Naive B cell (primary cell): ENCODE data around the gene PSMD7. TPM values are rescaled to one million over a fixed set of nuclear protein-coding genes. Genes with fewer than 3 reads are reported as not detected.
A peak's percentile ranks its signal among the peaks of the same experiment; 100 is the strongest.

ENCODE experiments used
- ATAC-seq, 2 donors: fragments of 150-1000 bp; cut with Tn5 transposase; 2 replicates each; pipeline ENCODE4 v1.10.0; 2021; ENCODE audit warnings: low read depth in 2 of 2, mild to moderate bottlenecking in 2 of 2, moderate library complexity in 2 of 2
- DNase-seq: peaks from one replicate; pipeline ENCODE4 v3.0.0; 2022
- H3K27ac Mint-ChIP-seq, 6 donors: one replicate each; pipeline ENCODE4 v1.8.0; 2020 to 2022; ENCODE audit warnings: mild to moderate bottlenecking in 6 of 6, mixed read lengths in 6 of 6, moderate library complexity in 5 of 6, inconsistent platforms in 2 of 6
- H3K27me3 Mint-ChIP-seq, 3 donors: one replicate each; pipeline ENCODE4 v1.8.0; 2021 to 2022; ENCODE audit warnings: mixed read lengths in 3 of 3, mild to moderate bottlenecking in 1 of 3
- H3K36me3 Mint-ChIP-seq, 2 donors: one replicate each; pipeline ENCODE4 v1.8.0; 2020 to 2022; ENCODE audit warnings: mixed read lengths in 2 of 2, inconsistent platforms in 1 of 2, mild to moderate bottlenecking in 1 of 2
- H3K4me1 Mint-ChIP-seq, 3 donors: one replicate each; pipeline ENCODE4 v1.8.0; 2020 to 2022; ENCODE audit warnings: mixed read lengths in 3 of 3, inconsistent platforms in 1 of 3, mild to moderate bottlenecking in 1 of 3, moderate library complexity in 1 of 3
- H3K4me3 Mint-ChIP-seq, 8 donors: one replicate each; pipeline ENCODE4 v1.8.0; 2020 to 2022; ENCODE audit warnings: mild to moderate bottlenecking in 8 of 8, mixed read lengths in 8 of 8, moderate library complexity in 8 of 8, inconsistent platforms in 2 of 8
- H3K9me3 Mint-ChIP-seq, 7 donors: one replicate each; pipeline ENCODE4 v1.8.0; 2020 to 2022; ENCODE audit warnings: mixed read lengths in 7 of 7, mild to moderate bottlenecking in 5 of 7, inconsistent platforms in 2 of 7, moderate library complexity in 1 of 7
- polyA plus RNA-seq, 6 donors: library from polyadenylated mRNA; unstranded; fragments of 300-500 nt; fragmentation: Illumina TruSeq; gene quantifications; one replicate each; pipeline ENCODE4 v1.2.3, GENCODE V29; 2021; ENCODE audit warnings: low read depth in 6 of 6

Gene PSMD7
- polyA plus RNA-seq, 6 donors from 2014 or later = 79.8 to 110 (median 84.7) TPM

DNA sequence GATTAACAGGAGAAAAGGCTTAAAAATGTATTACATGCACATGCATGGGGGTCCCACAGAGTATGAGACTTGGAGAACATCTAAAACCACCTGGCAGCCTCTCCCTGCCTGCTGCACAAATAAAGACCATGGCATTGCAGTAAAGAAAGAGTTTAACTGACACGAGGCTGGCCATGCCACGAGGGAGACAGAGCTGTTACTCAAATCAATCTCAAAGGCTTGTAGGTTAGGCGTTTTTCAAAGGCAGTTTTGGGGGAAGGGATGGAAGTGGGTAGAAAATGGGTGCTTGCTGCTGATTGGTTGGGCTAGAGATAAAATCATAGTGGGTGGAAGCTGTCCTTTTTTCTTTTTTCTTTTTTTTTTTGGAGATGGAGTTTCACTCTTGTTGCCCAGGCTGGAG is 17.3 kb upstream of the PSMD7 start:
- no peak for DNase-seq
- Mint-ChIP-seq H3K27me3 (peaks cover 5 to 27% (median 6%) of the 10 kb centered on the region in 3 donors), H3K36me3 (peaks cover 3 to 8% of the 10 kb centered on the region in 2 donors), H3K4me3 (no peak overlapping the region), H3K27ac (no peak overlapping the region), H3K4me1 (no peaks in the 10 kb centered on the region), H3K9me3 (peaks cover 0 to 11% (median 5%) of the 10 kb centered on the region in 7 donors)
- ATAC-seq = no peak

DNA sequence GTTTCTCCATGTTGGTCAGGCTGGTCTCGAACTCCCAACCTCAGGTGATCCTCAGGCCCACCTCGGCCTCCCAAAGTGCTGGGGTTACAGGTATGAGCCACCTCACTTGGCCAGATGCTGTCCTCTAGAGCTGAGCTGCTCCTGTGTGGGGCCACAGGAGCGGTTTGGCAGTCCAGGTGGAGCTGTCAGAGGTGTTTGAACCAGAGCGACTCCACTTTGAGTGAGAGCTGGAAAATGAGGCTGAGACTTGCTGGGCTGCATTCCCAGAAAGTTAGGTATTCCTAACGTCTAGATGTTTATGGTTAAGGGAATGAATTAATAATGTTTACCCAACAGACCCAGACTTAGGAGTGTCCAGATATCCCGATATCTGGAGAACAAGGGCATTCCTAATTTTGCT is 16.8 kb upstream of the PSMD7 start:
- ATAC-seq (no peak), DNase-seq (no peak)
- Mint-ChIP-seq H3K4me3 (no peak overlapping the region), H3K4me1 (no peaks in the 10 kb centered on the region), H3K36me3 (peaks cover 3 to 8% of the 10 kb centered on the region in 2 donors), H3K9me3 (peaks cover 0 to 11% (median 5%) of the 10 kb centered on the region in 7 donors), H3K27ac (no peak overlapping the region), H3K27me3 (peaks cover 0 to 21% (median 6%) of the 10 kb centered on the region in 3 donors)

DNA sequence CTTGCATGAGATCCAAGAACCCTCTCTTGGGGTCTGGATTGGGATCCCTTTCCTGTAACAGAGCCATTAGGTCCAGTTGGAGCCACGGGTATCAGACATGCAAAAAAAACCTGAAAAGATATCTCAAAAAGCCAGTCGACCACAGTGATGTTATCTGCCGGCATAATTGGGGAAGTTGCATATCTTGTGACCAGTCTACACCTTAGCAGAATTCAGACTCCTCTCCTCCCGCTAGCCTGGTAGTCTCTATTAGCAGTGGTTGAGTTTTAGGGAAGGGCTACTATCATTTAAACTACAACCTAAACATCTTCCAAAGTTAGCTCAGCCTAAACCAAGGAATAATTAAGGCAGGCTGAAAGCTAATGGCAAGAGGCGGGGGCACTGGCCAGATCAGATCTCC is 16.2 kb upstream of the PSMD7 start:
- no peak for ATAC-seq
- DNase-seq = no peak
- peaks cover 0 to 11% (median 5%) of the 10 kb centered on the region in 7 donors for H3K9me3 Mint-ChIP-seq
- H3K4me1 Mint-ChIP-seq = no peaks in the 10 kb centered on the region
- peaks cover 0 to 19% (median 6%) of the 10 kb centered on the region in 3 donors for H3K27me3 Mint-ChIP-seq
- H3K27ac Mint-ChIP-seq = no peak overlapping the region
- no peak overlapping the region for H3K4me3 Mint-ChIP-seq
- H3K36me3 Mint-ChIP-seq = peaks cover 3 to 8% of the 10 kb centered on the region in 2 donors

DNA sequence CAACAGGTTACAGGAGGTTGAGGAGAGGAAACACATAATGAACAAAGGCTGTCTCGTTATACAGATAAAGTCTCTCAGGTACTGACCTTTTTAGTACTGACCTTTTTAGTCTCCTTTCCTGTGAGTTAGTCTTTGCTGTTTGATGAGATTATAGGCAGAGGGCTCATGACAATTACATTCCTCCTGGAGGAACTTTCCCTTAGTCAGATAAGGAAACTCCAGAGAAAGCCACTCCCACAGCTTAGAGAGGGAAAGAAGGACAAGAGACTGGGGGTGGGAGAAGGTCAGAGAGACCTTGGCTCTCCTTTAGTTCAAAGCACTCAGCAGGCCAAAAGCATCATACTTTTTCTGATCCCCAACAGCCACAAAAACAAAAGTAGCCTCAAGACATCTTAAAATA is 15.3 kb upstream of the PSMD7 start:
- DNase-seq = no peak
- H3K27ac Mint-ChIP-seq = no peak overlapping the region
- peaks cover 0 to 11% (median 5%) of the 10 kb centered on the region in 7 donors for H3K9me3 Mint-ChIP-seq
- H3K4me3 Mint-ChIP-seq = no peak overlapping the region
- peaks cover 0 to 14% (median 6%) of the 10 kb centered on the region in 3 donors for H3K27me3 Mint-ChIP-seq
- no peak for ATAC-seq
- no peaks in the 10 kb centered on the region for H3K4me1 Mint-ChIP-seq
- peaks cover 3 to 8% of the 10 kb centered on the region in 2 donors for H3K36me3 Mint-ChIP-seq

DNA sequence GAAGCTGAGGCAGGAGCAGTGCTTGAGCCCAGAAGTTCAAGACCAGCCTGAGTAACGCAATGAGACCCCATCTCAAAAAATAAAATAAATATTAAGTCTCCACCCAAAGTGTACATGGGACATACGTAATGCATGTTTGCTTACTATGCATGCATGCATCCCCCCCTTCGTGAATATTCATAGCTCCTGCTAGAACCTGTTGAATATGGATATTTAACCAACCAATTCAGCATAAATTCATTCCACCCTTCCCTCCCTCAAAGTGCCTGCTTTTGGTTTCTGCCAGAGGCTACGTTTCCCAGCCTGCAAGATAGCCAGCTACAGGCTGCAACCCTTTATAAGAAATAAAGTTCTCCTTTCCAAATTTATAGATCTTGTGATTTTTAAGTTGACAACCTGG is 12.9 kb upstream of the PSMD7 start:
- peaks cover 3 to 8% of the 10 kb centered on the region in 2 donors for H3K36me3 Mint-ChIP-seq
- peaks cover 0 to 6% (median 0%) of the 10 kb centered on the region in 3 donors for H3K27me3 Mint-ChIP-seq
- no peak overlapping the region for H3K4me3 Mint-ChIP-seq
- DNase-seq (no peak), ATAC-seq (no peak)
- no peaks in the 10 kb centered on the region for H3K4me1 Mint-ChIP-seq
- peaks cover 0 to 10% (median 5%) of the 10 kb centered on the region in 7 donors for H3K9me3 Mint-ChIP-seq
- H3K27ac Mint-ChIP-seq = no peak overlapping the region

GRCh38 chr16:74288065-74288464 is 8.5 kb upstream of the PSMD7 start:
- peaks cover 0 to 7% of the 10 kb centered on the region in 2 donors for H3K36me3 Mint-ChIP-seq
- ATAC-seq (no peak), DNase-seq (no peak)
- no peak overlapping the region for H3K27ac Mint-ChIP-seq
- peaks cover 0 to 2% (median 0%) of the 10 kb centered on the region in 7 donors for H3K9me3 Mint-ChIP-seq
- no peak overlapping the region for H3K4me3 Mint-ChIP-seq
- H3K27me3 Mint-ChIP-seq = no peaks in the 10 kb centered on the region
- peaks cover 0 to 8% (median 0%) of the 10 kb centered on the region in 3 donors for H3K4me1 Mint-ChIP-seq

DNA sequence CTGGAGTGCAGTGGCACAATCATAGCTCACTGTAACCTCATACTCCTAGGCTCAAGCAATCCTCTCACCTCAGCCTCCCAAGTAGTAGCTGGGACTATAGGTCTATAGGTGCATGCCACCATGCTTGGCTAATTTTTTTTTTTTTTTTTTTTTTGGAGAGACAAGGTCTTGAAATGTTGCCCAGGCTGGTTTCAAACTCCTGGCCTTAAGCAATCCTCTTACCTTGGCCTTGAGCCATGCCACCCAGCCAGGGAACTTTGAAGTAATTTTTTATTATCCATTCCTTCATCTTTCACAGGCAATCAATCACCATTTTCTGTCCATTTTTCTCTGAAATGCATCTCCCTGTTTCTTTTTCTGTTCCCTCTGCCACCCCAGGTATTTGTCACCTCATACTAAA is 6.3 kb upstream of the PSMD7 start:
- Mint-ChIP-seq H3K27me3 (no peaks in the 10 kb centered on the region), H3K36me3 (peaks cover 0 to 7% of the 10 kb centered on the region in 2 donors), H3K4me3 (peak overlapping the region in 1 of 8 donors; percentile 29), H3K9me3 (peaks cover 0 to 2% (median 0%) of the 10 kb centered on the region in 7 donors), H3K27ac (no peak overlapping the region), H3K4me1 (peaks cover under 1 to 8% (median 4%) of the 10 kb centered on the region in 3 donors)
- ATAC-seq (no peak), DNase-seq (no peak)

DNA sequence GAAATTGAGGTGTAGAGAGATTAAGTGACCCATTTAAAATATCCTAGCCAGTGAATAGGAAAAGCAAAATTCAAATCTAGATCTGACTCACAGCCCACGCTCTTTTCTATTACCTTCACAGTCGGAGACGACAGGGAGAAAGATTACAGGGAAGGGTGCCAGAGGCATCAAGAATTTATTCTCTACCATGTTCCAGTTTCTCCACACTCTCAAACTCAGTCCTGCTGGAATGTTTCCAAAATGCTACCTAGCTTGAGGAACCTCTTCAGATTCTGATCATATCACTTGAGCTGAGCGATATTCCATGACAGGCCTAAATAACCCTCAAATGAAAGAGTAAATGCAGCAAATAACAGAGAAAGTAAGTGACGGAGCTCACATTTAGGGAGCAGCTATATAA is 5.4 kb upstream of the PSMD7 start:
- DNase-seq (no peak), ATAC-seq (no peak)
- no peaks in the 10 kb centered on the region for H3K27me3 Mint-ChIP-seq
- peak overlapping the region in 1 of 8 donors; percentile 4 for H3K4me3 Mint-ChIP-seq
- peaks cover 0 to 7% of the 10 kb centered on the region in 2 donors for H3K36me3 Mint-ChIP-seq
- peaks cover 0 to 2% (median 0%) of the 10 kb centered on the region in 7 donors for H3K9me3 Mint-ChIP-seq
- H3K27ac Mint-ChIP-seq = no peak overlapping the region
- H3K4me1 Mint-ChIP-seq = peaks cover 9 to 15% (median 11%) of the 10 kb centered on the region in 3 donors

- Mint-ChIP-seq H3K4me1 (peaks cover 13 to 20% (median 14%) of the 10 kb centered on the region in 3 donors), H3K36me3 (peaks cover 0 to 7% of the 10 kb centered on the region in 2 donors), H3K27me3 (no peaks in the 10 kb centered on the region), H3K4me3 (peak overlapping the region in 1 of 8 donors; percentile 46), H3K27ac (peak overlapping the region in 1 of 6 donors; percentile 21), H3K9me3 (peaks cover 0 to 2% (median 0%) of the 10 kb centered on the region in 7 donors)
- ATAC-seq (no peak), DNase-seq (no peak)
Observed at GRCh38 chr16:74291577-74292208, 4.9 kb upstream of the PSMD7 start.

DNA sequence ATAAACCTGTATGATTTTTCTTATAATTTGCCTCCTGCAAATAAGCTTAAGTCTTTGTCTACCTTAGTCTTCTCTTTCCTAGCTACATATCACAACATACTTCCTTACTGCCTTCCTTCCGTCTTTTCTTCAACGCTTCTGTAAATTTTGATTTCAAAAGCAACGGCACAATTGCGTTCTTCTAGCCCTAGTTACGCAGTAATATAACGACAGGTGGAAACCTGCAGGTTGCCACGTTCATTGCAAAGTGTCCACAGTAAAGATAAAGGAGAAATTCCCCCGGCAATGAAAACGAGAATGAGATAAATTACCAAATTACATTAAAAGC is 546 bp upstream of the PSMD7 start:
- Mint-ChIP-seq H3K4me1 (peaks cover 15 to 36% (median 28%) of the 10 kb centered on the region in 3 donors), H3K27ac (peak overlapping the region; percentile 96 to 99 (median 99)), H3K27me3 (no peaks in the 10 kb centered on the region), H3K9me3 (peaks cover 0 to 2% (median 0%) of the 10 kb centered on the region in 7 donors), H3K4me3 (peak overlapping the region; percentile 93 to 99 (median 95)), H3K36me3 (peaks cover 3 to 7% of the 10 kb centered on the region in 2 donors)
- peak; percentile 44 to 49 for ATAC-seq
- no peak for DNase-seq

- H3K27me3 Mint-ChIP-seq = no peaks in the 10 kb centered on the region
- H3K4me1 Mint-ChIP-seq = peaks cover 15 to 36% (median 25%) of the 10 kb centered on the region in 3 donors
- no peaks in the 10 kb centered on the region for H3K9me3 Mint-ChIP-seq
- peak overlapping the region; percentile 93 to 99 (median 95) for H3K4me3 Mint-ChIP-seq
- ATAC-seq = no peak
- peak overlapping the region; percentile 88 to 99 (median 98) for H3K27ac Mint-ChIP-seq
- peak; percentile 10 for DNase-seq
- H3K36me3 Mint-ChIP-seq = peaks cover under 1 to 11% of the 10 kb centered on the region in 2 donors
Observed at GRCh38 chr16:74297145-74297665, 591 bp downstream of the PSMD7 start.

- Mint-ChIP-seq H3K27ac (peak overlapping the region in 3 of 6 donors; percentile 88 to 99 (median 99)), H3K36me3 (peaks cover 0 to 11% of the 10 kb centered on the region in 2 donors), H3K4me3 (peak overlapping the region; percentile 23 to 99 (median 95)), H3K27me3 (no peaks in the 10 kb centered on the region), H3K9me3 (no peaks in the 10 kb centered on the region), H3K4me1 (peaks cover 15 to 36% (median 25%) of the 10 kb centered on the region in 3 donors)
- DNase-seq (no peak), ATAC-seq (no peak)
Observed at GRCh38 chr16:74298104-74298503, 1.5 kb downstream of the PSMD7 start.

DNA sequence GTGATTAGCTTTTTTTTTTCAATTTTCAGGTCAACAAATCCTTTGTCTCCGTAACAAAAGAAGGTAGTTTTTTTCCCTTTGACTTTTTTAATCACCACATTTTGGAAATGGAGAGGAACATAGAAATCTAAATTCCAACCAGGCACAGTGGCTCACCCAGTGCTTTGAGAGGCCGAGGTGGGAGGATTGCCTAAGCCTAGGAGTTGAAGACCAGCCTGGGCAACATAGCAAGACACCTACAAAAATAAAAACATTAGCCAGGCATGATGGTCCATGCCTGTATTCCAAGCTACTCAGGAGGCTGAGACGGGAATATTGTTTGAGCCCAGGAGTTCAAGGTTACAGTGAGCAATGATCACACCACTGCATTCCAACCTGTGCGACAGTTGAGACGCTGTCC is 5.7 kb downstream of the PSMD7 start:
- H3K36me3 Mint-ChIP-seq = peaks cover 8 to 21% of the 10 kb centered on the region in 2 donors

More for the DNA sequence above, 5.7 kb downstream of the PSMD7 start:
- no peak for DNase-seq
- ATAC-seq = no peak
- Mint-ChIP-seq H3K9me3 (no peaks in the 10 kb centered on the region), H3K4me3 (no peak overlapping the region), H3K27ac (no peak overlapping the region), H3K4me1 (peaks cover 0 to 20% (median 10%) of the 10 kb centered on the region in 3 donors), H3K27me3 (no peaks in the 10 kb centered on the region)
